ENCODE measurements around the gene TNFRSF13B.
A peak's percentile ranks its signal among the peaks of the same experiment; 100 is the strongest.
"Not testable (repeated sequence)": the region's sequence is repeated elsewhere in the genome, so short reads cannot be mapped to it uniquely, and the experiment has no call there.

TNFRSF13B gene

GRCh38 chr17:16971458-16972338 is at the start of gene TNFRSF13B:
TNFRSF13B (minus strand) TSS chr17:16972118; CDS start chr17:16972075, 43 bp downstream.
- DNase-seq = no peak

- no peak for DNase-seq
Measured at GRCh38 chr17:17021194-17021863, 49.4 kb upstream of the TNFRSF13B start.

GRCh38 chr17:17020821-17021193 is 48.9 kb upstream of the TNFRSF13B start:
- DNase-seq = no peak

- DNase-seq = no peak
Measured at GRCh38 chr17:17019891-17020456, 48.1 kb upstream of the TNFRSF13B start.

GRCh38 chr17:17019430-17019762 is 47.5 kb upstream of the TNFRSF13B start:
- no peak for DNase-seq

GRCh38 chr17:17018612-17019429 is 46.9 kb upstream of the TNFRSF13B start:
- DNase-seq = no peak

- DNase-seq = no peak
Measured at GRCh38 chr17:17018021-17018441, 46.1 kb upstream of the TNFRSF13B start.

- DNase-seq = no peak
Measured at GRCh38 chr17:17017343-17018014, 45.6 kb upstream of the TNFRSF13B start.

- not testable (repeated sequence) for DNase-seq
Measured at GRCh38 chr17:17016199-17017197, 44.6 kb upstream of the TNFRSF13B start.

GRCh38 chr17:17015230-17015629 is 43.3 kb upstream of the TNFRSF13B start:
- DNase-seq = no peak

GRCh38 chr17:17014748-17015124 is 42.8 kb upstream of the TNFRSF13B start:
- not testable (repeated sequence) for DNase-seq

- DNase-seq = not testable (repeated sequence)
Measured at GRCh38 chr17:17013828-17014747, 42.2 kb upstream of the TNFRSF13B start.

- peak; percentile 80 to 92 for DNase-seq
Measured at GRCh38 chr17:17011043-17011907, 39.4 kb upstream of the TNFRSF13B start.

GRCh38 chr17:17010545-17011034 is 38.7 kb upstream of the TNFRSF13B start:
- not testable (repeated sequence) for DNase-seq

GRCh38 chr17:17009972-17010371 is 38.1 kb upstream of the TNFRSF13B start:
- peak in 1 of 2 experiments; percentile 17 for DNase-seq

GRCh38 chr17:17008621-17009397 is 36.9 kb upstream of the TNFRSF13B start:
- not testable (repeated sequence) for DNase-seq

- DNase-seq = not testable (repeated sequence)
Measured at GRCh38 chr17:17007891-17008290, 36.0 kb upstream of the TNFRSF13B start.

Data from SW 1271 (cell line).